GM18508 (cell line): Measurements from ENCODE around the gene MYBBP1A.
"Not testable (repeated sequence)": the region's sequence is repeated elsewhere in the genome, so short reads cannot be mapped to it uniquely, and the experiment has no call there.

Source experiments
- ATAC-seq: cut with Tn5 transposase; IDR thresholded peaks from one replicate; pipeline ENCODE4 v1.9.1; 2021; ENCODE audit warnings: moderate number of reproducible peaks; ENCODE audit not compliant: insufficient read depth, unreplicated experiment

MYBBP1A gene

DNA sequence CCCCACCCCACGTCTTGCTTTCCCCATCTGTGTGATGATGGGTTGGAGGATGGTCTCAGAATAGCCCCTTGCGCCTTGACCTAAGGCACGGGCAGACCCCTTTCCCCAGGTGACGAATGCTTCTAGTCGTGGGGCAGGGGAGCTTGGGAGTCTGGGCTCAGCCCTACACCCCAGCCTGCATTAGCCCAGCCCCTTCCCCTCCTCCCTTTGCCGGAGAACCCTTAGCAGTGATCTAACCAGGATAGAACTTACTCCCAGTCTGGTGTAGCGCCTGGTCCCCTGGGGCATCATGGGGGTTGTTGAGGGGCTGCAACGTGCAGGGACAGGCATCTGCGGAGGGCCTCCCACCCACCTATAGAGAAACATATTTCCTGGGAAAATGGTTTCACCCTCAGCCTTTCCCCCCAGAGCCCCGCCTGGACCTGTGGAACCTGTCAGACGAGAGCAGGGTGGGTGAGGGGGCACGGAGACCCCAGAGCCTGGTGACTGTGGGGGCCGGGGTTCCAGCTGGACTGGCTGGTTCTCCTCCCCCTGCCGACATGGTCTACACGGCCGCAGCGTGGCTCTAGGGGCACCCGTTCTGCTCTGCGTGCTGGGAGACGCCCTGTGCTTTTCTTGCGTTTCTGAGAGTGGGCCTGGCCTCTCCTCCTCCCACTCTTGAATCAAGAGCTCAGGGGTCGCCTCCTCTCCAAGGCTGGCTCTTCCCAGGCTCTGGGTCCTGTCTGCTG lies 33.9 kb upstream of the MYBBP1A start:
- no peak for ATAC-seq

- ATAC-seq, result no peak
Measured at GRCh38 chr17:4588391-4588790, 33.2 kb upstream of the MYBBP1A start.

GRCh38 chr17:4587803-4588202 lies 32.6 kb upstream of the MYBBP1A start:
- ATAC-seq, result no peak

DNA sequence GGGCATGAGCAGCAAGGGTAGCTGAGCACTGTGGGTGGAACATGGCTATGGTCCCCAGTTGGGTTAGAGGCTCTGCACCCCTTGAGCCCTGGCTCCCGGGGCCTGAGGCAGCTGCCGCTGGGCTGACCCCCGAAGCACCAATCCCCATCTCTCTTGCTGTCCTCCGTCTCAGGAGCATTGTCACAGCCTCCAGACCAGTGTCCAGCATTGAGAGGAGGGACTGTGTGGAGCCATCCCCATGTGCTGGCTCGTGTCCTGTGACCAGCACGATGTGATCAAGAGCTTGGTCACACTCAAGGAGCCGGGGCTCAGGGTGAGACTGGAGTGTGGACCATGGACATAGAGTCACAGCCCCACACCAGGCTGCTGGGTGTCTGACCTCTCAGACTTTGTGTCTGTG lies 32.0 kb upstream of the MYBBP1A start:
- ATAC-seq, result no peak

- no peak for ATAC-seq
Measured at GRCh38 chr17:4586043-4586442, 30.9 kb upstream of the MYBBP1A start.

GRCh38 chr17:4585638-4585994 lies 30.4 kb upstream of the MYBBP1A start:
- ATAC-seq, result no peak

GRCh38 chr17:4584917-4585637 lies 29.9 kb upstream of the MYBBP1A start:
- ATAC-seq, result no peak

GRCh38 chr17:4584101-4584916 lies 29.1 kb upstream of the MYBBP1A start, which contains the start of gene SMTNL2:
Gene SMTNL2, plus strand, starts transcription at chr17:4584529. Its CDS starts 77 bp downstream, at chr17:4584606.
- ATAC-seq, result no peak

GRCh38 chr17:4583782-4584100 lies 28.6 kb upstream of the MYBBP1A start:
- ATAC-seq, result no peak

DNA sequence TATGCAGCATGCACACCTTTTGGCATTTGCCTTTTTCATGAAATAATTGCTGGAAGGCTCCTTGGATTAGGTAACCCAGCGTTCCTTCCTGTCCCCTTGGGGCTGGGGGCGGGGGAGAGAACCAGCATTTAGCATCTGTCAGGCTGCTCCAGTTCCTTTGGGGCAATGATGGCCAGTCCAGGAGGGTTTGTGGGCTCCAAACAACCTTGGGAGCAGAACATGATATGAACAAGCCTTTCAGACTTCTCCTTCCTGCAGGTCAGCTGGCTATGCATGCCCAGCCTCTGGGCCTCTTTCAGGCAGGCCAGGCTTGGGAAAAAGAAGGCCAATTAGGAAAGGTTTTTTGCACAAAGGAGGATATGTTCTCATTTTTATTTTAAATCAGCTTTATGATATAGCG lies 28.0 kb upstream of the MYBBP1A start:
- no peak for ATAC-seq

DNA sequence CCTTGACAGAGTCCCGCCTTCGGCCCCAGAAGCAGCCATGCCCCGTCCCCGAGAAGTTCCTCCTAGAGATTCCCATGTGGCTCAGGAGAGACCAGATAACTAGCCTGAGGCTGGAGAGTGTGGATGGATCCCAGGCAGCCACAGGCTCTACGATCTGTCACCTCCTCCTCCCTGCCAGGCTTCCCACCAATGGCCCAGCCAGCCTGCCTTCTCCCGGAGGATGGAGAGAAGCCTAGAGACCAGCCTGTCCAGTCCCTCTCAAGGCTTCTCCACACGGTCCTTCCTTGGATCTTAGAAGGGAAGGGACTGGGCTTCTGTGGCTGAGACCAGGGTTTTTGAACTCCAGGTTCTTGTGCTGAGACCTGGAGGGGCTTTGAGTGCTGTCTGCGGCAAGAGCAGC lies 27.5 kb upstream of the MYBBP1A start:
- ATAC-seq, result no peak

DNA sequence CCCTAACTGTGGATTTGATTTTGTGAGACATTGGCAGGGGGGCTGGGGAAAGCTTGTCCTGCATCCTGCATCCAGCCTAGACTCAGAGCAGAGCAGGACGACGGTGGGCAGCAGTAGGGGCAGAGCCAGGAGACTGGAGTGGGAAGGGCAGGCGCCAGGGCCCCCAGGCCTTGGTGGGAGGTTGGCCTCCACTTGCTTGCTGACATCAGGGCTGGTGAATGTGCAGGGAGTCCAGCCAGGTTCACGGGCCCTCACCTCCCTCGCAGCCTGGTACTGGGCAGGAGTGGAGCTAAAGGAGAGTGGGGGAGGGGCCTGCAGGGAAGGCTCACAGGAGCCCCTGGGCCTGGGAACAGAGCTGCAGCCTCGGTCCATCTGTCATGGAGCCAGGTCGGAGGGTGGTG lies 26.9 kb upstream of the MYBBP1A start:
- no peak for ATAC-seq

GRCh38 chr17:4580291-4580690 lies 25.1 kb upstream of the MYBBP1A start:
- no peak for ATAC-seq

GRCh38 chr17:4579678-4580077 lies 24.5 kb upstream of the MYBBP1A start:
- no peak for ATAC-seq

- not testable (repeated sequence) for ATAC-seq
Measured at GRCh38 chr17:4578349-4578748, 23.2 kb upstream of the MYBBP1A start.

GRCh38 chr17:4577386-4577993 lies 22.3 kb upstream of the MYBBP1A start:
- ATAC-seq, result no peak

DNA sequence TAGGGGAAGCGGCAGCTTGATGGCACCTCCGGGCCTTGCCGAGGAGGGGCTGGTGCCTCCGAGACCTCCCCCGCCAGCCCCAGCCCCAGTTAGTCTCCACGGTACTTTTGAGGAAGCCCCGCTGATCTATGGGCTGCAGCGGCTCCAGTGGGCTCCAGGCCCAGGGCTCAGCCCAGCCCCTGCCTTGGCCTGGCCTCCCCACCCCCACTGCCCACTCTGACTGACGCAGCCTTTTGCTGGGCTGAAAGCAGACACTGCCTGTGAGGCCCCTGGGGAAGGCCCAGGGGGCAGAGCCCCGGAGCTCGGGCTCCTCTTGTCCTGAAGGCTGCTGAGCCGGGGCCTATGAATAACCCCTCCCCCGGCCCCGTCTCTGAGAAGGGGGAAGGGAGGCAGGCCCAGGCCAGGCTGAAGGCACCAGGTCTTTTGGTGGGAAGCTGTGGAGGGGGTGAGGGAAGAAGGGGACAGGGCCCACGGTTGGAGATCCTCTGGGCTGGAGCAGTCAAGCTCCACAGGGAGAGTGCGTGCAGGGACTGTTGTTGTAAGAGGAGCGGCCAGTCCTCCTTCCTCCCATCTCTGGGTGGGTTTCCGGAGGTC lies 21.6 kb upstream of the MYBBP1A start:
- ATAC-seq, result no peak

GRCh38 chr17:4576161-4576558 lies 21.0 kb upstream of the MYBBP1A start:
- no peak for ATAC-seq

- no peak for ATAC-seq
Measured at GRCh38 chr17:4574448-4575045, 19.4 kb upstream of the MYBBP1A start.

- ATAC-seq, result no peak
Measured at GRCh38 chr17:4573669-4574068, 18.5 kb upstream of the MYBBP1A start.
